GM21723 (cell line): Measurements from ENCODE around the gene BDKRB2.
"Not testable (repeated sequence)": the region's sequence is repeated elsewhere in the genome, so short reads cannot be mapped to it uniquely, and the experiment has no call there.

Source experiments
- ATAC-seq: cut with Tn5 transposase; IDR thresholded peaks from one replicate; pipeline ENCODE4 v1.9.1; 2021; ENCODE audit warnings: mild to moderate bottlenecking, moderate library complexity; ENCODE audit not compliant: unreplicated experiment

Gene BDKRB2

DNA sequence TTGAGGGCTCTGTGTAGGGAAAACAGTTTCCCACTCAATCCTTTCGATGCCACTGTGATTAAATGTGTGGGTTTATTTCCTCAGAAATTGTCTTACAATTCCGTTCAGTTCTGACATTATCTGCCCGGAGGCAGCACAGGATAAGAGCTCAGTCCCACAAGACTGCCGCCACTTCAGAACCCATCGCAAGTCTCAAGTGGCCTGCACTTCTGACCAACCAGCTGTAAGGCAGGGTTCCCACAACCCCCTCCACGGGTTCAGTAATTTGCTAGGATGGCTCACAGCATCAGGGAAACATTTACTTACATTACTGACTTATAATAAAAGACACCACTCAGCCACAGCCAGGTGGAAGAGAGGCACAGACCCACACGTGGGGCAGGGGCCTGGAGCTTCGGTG is 17.2 kb downstream of the BDKRB2 start:
- ATAC-seq = no peak

DNA sequence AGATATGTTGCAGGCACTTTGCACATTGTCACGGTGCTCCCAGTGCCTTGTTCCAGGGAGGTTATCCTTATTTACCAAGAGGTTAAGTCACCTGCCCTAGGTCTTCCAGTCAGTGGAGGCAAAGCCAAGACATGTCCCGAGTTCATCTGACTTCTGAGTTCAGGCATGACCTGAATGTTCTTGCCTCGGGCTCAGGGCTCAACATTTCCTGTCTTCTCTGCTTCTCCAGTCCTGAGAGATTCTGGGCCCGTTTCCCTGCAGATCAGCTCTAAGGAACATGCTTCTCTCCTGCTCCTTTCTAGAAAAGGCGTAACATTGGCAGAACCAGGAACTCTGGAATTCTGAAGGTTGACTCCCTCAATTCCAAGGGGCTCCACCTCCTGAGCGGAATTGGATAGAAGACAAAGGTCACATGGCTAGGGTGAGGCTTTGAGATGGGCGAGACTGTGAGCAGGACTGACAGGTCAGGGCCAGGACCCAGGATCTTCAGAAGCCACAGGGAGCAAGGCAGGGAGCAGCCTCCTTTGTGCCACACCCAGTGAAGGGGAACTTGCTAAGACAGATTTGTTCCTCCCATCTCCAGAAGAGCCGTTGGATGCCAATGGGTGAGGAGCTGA is 19.9 kb downstream of the BDKRB2 start:
- ATAC-seq = no peak

DNA sequence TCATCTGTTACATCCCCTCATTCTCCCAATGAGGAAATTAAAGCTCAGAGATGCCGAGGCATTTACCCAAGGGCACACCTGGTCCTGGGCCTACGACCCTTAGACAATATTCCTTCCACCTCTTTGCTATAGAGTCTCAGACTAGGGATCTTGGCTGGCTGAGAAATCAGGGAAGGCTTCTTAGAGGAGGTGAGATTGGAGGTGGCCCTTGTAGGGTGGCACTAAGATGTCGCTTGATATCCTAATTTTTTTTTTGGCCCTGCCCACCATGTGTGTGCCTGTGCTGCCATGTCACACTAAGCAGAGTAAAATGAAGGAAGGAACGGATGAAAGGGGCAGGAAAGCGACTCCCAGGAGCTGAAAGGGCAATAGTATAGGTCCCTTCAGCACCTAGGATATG is 20.6 kb downstream of the BDKRB2 start:
- ATAC-seq = no peak

DNA sequence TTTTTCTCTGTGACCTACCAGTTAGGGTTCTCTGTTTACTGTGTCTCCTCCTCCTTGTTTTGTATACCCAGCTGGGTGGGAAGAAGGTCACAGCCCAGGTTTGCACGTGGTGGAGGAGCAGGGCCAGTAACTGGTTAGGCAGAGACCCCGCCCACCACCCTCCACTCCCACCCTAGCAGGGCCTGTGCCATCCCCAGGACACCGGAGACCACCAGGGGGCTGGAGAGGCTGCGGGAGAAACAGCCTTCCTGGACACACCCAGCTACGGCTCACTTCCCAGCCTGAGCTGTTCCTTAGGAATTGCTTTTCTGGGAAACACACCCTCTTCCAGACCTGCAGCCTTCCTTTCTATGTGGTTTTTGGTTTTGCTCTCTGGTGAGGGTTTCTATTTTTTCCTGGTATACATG is 21.1 kb downstream of the BDKRB2 start:
- ATAC-seq = no peak

DNA sequence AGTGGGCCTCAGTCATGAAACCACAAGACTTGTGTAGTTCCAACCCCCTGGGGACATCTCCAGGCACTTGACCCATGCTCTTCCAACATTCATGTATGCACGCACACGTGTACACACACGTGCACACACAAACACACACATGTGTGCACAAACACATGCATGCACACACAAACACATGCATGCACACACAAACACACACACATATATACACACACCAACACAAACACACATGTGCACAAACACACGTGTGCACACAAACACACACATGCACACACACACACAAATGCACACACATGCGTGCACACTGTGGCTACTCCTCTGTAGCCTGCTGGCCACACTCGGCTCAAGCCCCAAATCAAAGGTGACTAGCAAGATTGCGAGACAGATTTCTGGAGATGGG is 22.8 kb downstream of the BDKRB2 start:
- ATAC-seq = no peak

DNA sequence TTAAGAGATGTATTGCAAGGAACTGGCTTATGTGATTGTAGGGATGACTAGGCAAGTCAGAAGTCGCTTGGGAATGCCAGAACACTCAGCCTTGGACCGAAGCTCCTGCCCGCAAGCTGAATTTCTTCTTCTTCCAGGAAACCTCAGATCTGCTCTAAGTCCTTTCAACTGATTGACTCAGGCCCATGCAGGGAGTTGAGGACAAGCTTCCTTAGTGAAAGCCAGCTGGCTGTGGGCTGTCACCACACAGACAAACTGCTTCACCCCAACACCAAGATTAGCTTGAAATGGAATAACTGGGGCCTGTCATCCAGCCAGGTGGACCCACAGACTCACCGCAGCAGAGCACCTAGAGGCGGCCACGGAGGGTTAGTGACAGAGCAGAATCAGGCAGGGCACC is 24.7 kb downstream of the BDKRB2 start:
- ATAC-seq = no peak

DNA sequence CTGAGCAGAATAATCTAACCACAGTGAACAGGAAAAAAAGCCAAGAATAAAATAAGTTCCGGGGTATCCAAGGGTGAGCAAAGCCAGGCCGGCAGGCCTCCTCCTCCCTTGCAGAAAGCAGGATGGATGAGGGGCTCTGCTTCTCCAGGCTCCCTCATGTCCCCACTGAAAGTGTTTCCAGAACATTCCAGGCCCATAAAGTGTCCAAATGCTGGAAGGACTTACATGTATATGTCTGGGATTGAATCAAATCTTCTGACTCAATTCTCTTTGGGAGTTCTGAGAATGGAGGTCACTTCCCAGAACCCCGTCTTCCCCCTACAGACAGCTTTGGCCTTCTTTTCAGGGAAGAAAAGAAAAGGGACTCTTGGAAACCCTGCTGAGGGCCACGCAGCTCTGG is 26.4 kb downstream of the BDKRB2 start:
- ATAC-seq = no peak

DNA sequence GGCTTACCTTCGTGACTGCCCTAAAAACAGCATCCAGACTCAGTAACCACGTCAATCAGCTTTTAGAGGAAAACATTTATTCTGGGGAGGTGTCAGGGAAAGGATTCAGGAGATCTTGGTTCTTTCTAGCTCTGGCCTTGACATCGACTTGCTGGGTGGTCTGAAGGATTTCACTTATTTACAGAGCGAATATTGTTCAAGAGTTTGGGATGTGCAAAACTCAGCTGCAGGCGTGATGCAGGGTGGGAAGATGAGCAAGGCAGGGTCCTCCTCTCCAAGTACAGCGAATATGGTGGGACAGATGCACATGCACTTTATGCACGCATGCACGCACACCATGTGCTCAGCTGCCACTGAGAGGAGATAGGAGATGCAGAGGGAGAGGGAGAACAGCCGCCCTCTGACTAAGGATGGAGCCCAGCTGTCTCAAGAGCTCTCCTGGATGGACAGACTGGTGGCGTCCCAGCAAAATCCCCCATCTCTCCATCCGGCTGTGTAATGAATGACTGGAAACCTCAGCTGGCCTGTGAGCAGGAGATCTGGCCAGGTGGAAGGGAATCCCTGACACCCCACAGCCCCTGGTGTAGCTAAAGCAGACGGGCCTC is 27.0 kb downstream of the BDKRB2 start:
- no peak for ATAC-seq

DNA sequence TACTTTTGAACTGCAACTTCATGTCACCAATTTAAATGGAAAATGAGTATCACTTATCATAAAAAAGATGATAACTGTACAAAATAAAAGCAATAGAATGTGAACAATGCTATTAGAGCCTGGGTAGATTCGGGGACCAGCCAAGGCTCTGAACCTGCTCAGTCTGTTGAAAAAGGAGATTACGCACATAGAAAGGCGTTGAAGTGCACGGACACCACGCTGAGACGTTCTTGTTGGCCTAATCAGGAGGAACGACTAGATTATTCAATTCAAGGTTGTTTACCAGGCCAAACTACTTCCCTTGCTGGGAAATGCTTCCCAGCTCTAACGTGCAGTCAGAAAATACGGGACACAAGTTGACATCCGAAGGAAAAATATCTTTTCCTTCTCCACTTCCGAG is 27.9 kb downstream of the BDKRB2 start:
- ATAC-seq = no peak

DNA sequence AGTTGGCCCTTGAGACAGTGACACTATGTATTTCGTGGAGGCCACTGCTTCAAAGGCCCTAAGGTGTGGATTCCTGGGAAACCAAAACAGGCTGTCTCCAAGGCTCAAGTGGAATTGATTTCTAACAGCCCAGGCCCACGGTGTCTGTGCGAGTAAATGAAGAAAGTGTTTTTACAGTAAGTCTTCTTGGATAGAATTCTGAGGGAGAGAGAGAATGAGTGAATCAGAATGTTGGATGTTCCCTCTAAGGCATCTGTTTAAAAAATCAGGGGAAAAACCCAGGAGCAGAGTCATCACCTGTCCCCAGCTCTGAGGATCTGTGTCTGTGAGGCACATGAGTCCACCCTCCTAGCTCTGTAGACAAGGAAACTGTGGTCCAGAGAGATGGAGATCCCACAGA is 29.0 kb downstream of the BDKRB2 start:
- no peak for ATAC-seq

DNA sequence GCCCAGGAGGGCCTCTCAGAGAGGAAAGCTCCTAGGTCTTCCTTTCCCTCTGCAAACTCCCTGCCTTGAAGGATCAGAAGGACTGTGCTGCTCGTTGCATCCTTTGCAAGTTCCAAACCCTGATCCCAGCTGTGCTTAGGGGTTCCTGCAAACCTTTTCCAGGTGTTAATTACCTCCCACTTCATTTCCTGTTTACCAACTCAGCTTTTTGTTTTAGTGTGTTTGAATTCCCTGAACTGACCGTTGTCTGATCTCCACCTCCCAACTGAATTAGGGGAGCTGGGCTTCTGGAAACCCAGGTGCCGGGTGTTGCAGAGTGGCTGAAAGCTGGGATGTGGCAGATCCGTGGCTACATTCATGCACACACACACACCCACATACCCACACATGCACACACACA is 30.8 kb downstream of the BDKRB2 start:
- no peak for ATAC-seq

DNA sequence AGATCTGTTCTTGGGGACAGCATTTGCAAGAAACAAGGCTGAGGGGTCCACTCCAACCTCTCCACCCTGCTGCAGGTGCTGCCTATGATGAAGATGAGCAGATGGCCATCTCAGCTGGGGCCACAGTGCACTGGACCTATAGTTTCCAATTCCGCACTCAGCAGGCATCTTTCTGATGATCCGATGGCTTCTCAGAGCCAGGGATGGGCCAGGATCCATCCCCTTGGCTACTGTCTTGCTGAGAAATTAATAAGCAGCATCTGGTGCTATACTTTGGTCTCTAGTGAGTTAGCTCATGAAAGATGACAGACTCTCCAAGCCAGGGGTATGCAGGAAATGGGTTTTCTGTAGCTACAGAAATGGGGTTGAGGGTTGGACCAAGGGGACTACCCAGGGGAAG is 33.0 kb downstream of the BDKRB2 start:
- no peak for ATAC-seq

DNA sequence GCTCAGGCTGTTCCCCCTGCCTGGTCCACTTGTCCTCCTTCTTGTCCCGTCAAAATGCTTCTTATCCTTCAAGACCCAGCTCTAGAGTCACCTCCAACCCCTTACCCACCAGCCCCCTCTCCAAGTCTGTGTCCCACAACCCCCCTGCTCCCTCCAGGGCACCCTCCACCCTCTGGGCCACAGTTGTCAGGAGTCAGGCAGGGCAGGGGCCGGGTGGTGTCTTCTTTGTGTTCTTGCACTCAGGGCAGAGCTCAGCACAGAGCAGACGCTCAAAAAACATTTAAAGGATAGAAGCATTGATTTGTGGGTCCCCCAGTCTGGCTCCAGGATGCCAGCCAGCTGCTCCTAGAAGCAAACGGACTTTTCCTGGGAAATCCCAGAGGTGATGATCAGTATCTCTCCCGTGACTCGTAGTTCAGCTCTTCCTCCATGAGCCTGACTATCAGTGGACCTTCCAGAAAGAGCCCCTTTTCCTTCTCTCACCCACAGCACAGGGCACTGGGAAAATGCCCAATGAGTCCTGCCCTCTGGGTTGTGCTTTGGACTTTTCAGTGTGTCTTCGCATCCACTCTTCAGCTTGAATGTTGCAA is 34.1 kb downstream of the BDKRB2 start:
- ATAC-seq = no peak

DNA sequence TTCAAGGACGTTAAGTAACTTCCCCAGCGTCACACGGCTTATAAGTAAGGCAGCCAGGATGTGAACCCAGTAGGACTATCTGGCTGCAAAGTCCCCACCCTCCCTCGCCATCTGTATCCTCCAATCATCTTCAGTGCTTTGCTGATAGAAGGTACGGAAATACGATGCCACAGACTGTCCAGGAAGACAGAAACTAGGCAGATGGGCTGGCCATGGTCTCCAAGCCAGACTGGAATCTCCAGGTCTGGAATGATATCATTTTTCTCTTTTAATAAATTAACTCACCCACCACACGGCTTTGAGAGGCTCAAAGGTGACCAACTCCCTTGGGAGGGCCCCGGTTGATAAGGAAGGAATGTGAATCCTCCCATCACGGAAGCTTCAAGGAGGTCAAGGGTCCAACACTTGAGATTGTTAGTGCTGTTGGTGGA is 35.1 kb downstream of the BDKRB2 start:
- ATAC-seq = no peak

DNA sequence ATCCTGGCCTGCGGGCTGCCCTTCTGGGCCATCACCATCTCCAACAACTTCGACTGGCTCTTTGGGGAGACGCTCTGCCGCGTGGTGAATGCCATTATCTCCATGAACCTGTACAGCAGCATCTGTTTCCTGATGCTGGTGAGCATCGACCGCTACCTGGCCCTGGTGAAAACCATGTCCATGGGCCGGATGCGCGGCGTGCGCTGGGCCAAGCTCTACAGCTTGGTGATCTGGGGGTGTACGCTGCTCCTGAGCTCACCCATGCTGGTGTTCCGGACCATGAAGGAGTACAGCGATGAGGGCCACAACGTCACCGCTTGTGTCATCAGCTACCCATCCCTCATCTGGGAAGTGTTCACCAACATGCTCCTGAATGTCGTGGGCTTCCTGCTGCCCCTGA is 36.0 kb downstream of the BDKRB2 start:
- no peak for ATAC-seq

DNA sequence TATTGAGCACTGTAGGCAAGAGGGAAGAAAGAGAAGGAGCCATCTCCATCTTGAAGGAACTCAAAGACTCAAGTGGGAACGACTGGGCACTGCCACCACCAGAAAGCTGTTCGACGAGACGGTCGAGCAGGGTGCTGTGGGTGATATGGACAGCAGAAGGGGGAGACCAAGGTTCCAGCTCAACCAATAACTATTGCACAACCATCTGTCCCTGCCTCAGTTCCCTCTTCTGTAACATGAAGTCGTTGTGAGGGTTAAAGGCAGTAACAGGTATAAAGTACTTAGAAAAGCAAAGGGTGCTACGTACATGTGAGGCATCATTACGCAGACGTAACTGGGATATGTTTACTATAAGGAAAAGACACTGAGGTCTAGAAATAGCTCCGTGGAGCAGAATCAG is 37.5 kb downstream of the BDKRB2 start:
- ATAC-seq = no peak

DNA sequence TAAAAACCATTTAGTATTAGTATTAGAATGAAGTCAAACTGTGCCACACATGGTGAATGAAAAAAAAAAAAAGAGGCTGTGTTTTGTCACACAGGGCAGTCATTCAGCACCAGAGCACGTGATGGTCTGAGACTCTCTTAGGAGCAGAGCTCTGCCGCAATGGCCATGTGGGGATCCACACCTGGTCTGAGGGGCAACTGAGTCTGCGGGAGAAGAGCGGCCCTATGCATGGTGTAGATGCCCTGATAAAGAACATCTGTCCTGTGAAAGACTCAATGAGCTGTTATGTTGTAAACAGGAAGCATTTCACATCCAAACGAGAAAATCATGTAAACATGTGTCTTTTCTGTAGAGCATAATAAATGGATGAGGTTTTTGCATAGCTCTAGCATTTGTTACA is 39.1 kb downstream of the BDKRB2 start:
- no peak for ATAC-seq

DNA sequence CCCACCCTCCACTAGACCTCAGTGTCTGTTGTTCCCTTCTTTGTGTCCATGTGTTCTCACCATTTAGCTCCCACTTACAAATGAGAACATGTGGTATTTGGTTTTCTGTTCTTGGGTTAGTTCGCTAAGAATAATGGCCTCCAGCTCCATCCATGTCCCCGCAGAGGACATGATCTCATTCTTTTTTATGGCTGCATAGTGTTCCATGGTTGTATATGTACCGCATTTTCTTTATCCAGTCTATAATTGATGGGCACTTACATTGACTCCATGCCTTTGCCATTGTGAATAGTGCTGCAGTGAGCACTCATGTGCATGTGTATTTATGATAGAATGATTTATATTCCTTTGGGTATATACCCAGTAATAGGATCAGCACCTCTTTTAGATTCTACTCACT is 40.4 kb downstream of the BDKRB2 start:
- ATAC-seq = not testable (repeated sequence)

DNA sequence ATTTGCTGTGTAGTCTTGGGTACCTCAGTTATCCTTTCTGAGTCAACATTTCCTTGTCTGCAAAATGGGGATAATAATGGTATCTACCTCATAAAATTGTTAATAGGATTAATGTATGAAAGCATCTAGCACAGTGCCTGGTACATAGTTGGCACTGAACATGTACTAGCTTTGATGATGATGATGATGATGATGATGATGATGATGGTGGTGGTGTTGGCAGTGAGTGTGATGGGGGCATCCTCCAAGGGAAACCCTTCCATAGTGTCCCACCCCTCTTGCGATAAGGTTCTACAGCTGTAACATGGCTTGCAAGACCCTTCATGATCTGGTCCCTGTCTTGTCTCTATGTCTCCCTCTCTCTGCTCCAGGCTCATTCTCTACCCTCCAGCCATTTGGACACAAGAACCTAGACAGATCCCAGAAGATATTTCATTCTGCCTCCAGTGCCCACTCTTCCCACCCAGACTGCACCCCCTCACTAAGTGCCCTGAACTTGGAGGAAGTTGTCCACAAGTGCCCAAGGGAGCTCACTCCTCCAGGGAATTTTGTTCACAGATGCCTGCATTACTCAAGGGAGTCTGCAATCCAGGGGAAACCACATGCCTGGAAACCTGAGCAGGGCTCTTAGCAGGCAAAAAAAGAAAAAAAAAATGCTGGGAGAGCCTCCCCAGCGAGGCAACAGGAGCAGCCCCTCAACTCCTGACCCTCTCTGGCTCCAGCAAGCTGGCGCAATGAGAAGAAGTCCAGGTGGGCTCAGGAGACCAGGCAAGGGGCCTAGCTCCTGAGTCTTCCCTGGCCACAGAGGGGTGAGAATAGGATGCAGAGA is 41.3 kb downstream of the BDKRB2 start:
- ATAC-seq = no peak

DNA sequence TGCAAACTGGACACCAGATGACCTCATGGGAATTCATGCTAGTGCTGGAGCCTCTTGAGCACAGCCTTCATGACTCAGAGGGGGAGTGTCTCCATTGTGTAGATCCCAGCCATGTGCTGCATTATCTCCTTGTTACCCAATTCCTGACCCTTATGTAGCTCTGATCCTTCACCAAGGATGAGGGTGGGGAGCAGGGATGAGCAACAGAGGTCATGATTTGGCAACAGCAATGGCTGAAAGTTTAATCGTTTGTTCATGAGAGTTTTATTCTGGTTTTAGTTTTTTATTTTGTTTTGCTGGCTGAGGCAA is 41.9 kb downstream of the BDKRB2 start:
- ATAC-seq = no peak

DNA sequence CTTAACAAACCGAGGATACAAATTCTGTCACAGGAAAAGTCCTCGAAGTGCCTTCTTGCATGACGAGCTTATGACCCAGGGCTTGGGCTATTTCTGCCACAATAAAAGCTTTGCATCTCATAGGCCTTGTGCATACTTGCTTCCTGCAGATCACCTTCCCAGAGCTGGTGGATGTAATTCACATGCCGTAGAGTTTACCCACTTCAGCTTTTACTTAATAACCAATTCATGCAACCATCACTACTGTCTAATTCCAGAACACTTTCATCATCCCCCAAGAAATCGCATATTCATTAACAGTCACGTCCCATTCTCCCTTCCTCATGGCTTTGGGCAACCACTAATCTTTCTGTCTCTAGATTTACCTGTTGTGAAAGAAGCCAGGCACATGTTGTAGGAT is 42.4 kb downstream of the BDKRB2 start:
- no peak for ATAC-seq

DNA sequence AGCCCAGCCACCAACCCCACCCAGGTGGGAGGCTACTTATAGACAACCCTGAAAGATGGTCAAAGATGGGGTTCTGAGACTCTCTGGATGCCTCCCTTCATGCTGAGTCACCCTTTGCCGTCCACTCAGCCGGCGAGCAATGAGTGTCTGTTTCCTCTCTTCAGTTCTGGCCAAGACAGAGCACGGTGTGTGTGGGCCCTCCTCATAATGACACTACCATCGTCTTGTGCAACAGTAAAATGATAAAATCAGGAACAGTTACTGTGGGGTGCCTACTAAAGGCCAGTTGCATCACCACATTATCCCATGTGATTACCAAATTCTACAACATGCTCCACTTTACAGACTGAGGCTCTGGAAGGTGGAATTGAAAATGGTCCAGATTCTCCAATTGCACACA is 44.4 kb downstream of the BDKRB2 start:
- ATAC-seq = no peak
